ENCODE data around the gene MAN1B1.

Gene MAN1B1

DNA sequence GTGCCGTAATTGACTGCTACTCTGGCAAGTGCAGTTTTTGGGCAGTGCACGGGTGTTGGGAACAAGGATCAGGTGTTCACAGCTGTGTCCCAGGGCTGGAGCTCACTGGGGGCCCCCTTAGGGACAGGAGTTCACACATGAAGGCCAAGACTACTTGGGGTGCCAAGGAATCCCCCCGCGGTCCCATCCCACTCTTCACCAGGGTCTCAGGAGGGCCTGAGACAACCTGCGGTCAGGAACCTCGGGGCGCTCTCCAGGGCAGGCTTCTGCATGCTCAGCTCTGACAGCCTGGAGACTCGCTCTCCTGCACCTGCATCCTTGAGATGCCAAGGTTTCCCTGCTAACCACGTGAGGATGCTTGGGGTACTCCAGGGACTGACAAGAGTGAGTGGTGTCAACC, 2.3 kb upstream of the MAN1B1 start:
- no peak for DNase-seq (ENCODE audit: low read depth in 2 of 2)

DNA sequence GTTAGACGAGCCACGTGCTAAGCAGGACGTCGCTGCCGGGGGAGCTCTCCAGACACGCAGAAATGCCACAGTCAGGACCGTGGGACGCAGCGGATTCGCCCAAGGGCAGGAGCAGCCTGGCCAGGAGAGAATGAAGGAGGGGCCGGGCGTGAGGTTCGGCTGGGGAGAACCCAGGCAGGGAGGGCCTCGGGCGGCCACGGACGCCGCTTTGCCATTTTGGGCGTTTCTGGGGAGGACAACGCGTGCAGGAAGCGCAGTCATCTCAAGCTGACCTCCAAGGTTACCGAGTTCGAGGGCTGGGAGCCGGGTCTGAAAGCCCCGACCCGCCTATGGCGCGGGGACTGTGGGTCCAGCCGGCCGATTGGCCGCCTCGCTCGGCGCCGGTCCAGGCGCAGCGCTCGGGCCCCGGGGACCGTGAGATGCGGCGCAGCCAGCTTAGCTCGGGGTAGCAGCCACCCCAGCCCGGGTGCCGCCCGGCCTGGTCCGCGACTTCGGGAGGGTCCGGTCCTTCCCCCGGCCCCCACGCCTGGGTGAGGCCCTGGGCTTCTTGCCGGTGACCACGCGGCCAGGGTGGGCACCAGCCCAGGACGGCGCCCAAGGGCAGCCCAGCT, 760 bp upstream of the MAN1B1 start:
- DNase-seq (ENCODE audit: low read depth in 2 of 2) = no peak

GRCh38 chr9:137087409-137087925, 682 bp downstream of the MAN1B1 start:
- no peak for DNase-seq (ENCODE audit: low read depth in 2 of 2)

DNA sequence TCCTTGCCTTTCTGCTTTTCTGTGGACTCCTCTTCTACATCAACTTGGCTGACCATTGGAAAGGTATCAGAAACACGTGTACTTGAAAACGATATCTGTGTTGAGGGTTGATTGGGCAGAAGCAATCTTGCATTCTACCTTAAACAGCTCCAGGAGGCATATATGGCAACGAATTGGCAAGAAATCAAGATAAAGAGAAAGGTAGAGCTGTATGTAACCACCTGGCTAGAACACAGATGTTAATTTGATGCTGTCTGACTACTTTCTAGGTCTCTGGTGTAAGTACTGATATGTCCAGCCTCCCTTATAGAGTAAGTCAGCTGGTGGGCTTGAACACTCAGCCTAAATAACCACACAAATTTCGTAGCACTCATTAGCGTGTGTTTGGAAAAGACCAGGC, 1.3 kb downstream of the MAN1B1 start:
- no peak for DNase-seq (ENCODE audit: low read depth in 2 of 2)

DNA sequence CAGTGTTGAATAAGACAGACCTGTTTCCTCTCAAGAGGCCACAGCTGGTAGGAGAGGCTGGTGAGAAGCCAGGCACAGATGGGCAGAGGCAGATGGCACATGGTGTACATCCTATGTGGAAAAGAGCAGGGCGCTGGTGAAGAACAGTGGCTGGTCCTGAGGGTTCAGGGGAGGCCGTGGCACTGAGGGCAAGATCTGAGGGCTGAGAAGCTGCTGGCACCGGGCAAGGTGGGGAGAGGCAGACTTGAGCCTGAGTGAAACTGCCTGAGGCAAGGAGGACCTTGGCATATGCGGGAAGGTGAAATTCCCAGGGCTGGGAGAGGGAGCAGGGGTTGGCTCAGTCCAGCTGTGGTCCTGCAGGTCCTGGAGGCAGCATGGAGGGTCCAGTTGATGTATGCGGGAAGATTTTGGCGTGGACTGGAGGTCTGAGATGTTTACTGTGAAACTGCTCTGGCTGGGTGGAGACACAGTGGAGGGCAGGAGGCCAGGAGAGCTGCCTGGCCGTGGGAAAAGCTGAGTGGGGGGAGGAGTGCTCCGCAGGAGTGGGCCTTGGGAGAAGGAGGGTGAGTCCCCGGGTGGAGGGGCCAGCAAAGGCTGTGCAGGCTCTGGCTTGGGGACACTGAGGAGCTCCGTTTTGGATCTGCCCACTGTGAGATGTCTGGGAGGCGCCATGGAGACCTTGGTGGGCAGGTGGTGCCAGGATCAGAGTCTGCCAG, 2.6 kb downstream of the MAN1B1 start:
- DNase-seq (ENCODE audit: low read depth in 2 of 2) = no peak

DNA sequence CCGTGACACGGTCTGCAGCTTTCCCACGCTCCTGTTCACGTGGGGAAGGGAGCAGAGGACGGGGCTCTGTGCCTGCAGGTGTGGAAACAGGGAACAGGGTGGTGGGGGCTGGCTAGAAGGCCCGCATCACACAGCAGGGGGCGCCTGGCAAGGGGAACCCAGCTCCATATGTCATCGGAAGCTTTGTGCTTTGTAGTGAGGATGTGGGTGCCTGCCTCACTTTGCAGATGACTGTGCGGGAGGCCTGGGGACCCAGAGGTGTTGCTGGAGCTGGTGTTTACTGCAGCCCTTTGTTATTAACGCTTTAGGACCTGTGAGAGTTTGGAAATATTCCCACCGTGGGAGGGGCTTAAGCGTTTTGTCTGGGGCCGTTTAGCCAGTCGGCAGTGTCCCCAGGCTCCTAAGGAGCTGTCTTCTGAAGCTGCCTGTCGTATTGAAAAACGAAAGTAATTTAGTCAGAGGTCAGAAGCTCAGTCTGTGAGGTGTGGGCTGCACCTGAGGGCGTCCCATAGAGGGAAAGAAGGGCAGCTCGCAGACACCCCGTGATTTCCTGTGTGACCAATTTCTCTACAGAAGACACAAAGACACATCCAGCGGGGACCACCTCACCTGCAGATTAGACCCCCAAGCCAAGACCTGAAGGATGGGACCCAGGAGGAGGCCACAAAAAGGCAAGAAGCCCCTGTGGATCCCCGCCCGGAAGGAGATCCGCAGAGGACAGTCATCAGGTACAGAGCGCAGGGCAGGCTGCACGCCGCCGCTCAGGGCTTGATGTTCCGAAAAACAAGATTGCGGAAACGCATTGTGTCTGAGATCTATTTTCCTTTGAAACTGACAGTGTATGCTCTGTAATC, 9.1 kb downstream of the MAN1B1 start:
- DNase-seq (ENCODE audit: low read depth in 2 of 2) = peak; percentile 60 to 73

DNA sequence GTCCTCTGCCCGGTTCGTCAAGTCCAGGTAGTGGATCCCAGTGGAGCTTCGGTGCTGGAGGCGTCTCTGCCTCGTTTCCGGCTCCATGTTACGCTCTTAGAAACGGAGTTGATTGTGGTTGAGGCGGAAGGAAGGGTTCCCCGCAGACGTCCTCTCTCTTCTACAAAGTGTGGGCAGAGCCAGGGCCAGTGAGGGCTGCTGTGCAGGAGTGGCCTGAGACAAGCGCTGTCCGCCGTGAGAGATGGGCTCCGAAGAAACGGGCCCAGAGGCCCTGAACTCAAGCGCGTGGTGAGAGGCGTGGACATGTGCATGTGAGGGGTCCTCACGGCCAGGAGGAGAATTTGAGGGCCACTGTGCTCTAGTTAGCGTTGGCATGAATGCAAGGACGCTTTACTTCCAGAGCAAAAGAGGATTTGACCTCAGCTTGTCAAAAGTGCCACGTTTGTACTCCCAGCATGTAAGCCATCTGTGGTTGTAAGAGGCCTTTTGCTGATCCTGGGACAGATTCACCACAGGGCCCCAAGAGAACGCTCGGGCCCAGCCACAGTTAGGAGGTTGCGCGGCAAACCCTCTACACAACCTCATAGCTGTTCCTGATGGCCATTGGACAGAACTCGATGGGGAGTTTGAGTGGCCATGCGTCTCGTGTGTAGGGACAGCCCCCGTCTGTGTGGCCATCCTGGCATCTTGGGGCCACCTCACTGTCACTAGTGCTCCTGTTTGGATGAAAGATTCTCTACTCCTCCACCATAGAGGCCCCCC, 10.2 kb downstream of the MAN1B1 start:
- DNase-seq (ENCODE audit: low read depth in 2 of 2) = no peak

DNA sequence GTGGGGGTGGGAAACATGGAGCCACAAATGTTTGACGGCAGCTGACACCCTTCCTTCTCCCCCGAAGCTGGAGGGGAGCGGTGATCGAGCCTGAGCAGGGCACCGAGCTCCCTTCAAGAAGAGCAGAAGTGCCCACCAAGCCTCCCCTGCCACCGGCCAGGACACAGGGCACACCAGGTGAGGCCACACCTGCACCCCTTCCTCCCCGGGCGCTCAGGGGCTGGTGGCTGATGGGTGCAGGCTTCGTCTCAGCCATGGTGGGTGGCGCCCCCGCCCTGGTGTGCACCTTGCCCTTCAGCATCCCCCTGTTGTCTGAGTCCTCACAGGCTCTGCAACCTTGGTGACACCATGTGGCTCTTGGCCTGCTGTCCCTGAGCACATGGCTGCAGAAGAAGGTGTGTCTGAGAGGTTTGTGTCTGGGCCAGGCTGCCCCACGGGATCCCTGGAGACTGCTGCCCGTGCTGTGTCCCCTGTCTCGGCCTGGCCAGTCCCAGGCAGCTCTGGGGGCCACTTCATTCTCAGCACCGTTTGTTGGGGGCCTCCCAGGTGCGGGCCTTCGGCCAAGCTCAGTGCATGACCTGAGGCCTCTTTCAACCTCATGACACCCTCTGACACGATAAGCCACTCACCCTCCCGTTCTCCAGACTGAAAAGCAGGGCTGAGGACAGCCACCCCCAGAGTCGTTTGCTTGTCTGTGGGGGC, 11.1 kb downstream of the MAN1B1 start:
- DNase-seq (ENCODE audit: low read depth in 2 of 2) = no peak

DNA sequence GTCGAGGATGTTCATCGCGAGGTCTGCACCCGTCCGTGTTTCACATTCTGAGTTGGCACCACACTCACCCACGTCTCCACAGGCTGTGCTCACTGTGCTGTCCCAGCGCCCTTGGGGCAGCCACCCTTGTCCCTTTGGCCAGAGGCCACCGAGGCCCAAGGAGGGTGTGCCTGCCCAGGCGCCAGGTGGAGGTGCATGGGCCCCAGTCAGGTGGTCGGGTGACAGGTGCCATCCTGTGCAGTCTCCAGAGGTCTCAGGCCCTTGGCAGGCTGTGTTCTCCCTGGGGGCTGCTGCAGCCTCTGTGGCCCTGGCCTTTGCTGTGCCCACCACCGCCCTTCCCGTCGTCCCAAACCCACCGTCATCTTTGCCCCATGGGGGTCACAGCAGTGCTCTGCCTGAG, 12.4 kb downstream of the MAN1B1 start:
- DNase-seq (ENCODE audit: low read depth in 2 of 2) = no peak

GRCh38 chr9:137103206-137103999, 16.6 kb downstream of the MAN1B1 start:
- DNase-seq (ENCODE audit: low read depth in 2 of 2) = no peak

GRCh38 chr9:137105814-137106661, 19.3 kb downstream of the MAN1B1 start:
- no peak for DNase-seq (ENCODE audit: low read depth in 2 of 2)

GRCh38 chr9:137106662-137107250, 20.0 kb downstream of the MAN1B1 start:
- no peak for DNase-seq (ENCODE audit: low read depth in 2 of 2)

DNA sequence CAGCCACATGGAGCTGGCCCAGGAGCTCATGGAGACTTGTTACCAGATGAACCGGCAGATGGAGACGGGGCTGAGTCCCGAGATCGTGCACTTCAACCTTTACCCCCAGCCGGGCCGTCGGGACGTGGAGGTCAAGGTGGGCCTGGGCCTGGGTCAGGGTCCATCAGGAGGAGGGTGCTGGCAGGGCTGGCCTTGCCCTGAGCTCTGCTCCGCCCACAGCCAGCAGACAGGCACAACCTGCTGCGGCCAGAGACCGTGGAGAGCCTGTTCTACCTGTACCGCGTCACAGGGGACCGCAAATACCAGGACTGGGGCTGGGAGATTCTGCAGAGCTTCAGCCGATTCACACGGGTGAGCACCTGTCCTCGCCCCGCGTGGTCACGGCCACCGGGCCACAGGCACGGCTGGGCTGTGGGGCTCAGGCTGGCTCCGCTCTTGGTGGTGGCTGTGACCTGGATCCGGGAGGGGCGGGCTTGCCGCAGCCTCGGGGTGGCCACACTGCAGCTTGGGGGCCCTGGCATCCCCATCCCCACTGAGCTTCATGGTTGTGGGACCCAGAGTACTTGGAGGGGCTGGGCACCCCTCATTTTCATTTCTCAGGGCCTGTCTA, 20.6 kb downstream of the MAN1B1 start:
- no peak for DNase-seq (ENCODE audit: low read depth in 2 of 2)

DNA sequence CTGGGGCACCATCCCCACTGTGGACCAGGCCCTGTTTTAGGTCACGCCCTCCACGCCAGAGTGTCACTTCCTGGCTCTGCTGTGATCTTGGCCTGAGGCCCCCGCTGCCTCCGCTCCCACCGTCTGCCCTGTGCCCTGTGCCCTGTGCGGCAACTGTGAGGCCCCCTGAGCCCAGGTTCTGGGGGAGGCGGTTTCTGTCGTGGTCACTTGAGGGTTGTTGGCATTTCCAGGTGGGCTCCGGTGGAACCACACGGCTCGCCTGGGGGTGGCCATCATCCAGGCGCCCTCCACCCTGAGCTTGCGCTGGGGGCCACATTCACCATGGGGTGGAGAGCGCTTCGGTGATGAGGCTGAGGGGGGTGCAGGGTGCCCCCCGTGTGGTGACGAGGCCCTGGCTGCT, 21.2 kb downstream of the MAN1B1 start:
- no peak for DNase-seq (ENCODE audit: low read depth in 2 of 2)

GRCh38 chr9:137108608-137109249, 21.9 kb downstream of the MAN1B1 start:
- no peak for DNase-seq (ENCODE audit: low read depth in 2 of 2)

DNA sequence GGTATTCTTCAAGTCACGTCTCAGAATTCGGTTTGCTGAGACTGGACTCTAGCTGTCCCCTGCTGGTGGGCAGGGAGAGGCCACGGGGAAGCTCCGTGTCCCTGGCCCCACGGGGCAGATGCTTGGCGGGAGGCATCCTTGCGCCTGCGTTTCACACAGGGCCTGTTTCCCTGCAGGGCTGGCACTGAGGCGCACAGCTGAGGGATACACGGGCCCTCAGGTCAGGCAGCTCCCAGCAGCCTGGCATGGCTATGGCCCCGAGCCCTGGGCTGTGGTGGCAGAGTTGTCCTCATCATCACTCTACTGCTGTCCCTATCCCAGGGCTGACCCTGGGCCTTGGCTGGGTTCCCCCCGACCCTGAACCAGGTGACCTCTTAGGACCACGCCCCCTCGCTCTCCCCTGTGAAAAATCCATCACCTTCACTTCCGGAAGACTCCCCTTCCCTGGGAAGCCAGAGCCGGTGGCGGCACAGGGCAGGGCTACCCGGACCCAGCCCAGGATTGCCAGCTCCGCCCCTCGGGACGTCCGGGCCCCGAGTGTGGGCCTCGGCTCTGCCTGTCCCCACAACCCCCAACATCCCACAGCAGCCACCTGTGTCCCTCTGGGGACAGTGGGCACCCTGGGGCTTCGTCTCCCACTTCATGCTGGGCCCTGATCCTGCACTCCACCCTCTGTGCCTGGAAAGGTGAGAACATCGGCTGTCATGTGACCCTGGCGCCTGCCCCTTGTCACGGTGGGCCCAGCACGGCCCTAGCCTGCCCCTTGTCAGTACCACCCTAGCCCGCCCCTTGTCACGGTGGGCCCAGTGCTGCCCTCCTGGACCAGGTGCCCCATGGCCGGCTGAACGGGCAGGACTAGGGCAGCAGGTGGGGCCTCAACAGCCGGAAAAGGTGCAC, 22.7 kb downstream of the MAN1B1 start:
- no peak for DNase-seq (ENCODE audit: low read depth in 2 of 2)

Measured in stimulated activated CD8-positive, alpha-beta memory T cell treated with anti-CD3 and anti-CD28 coated beads, Interleukin-15, amount 100 ng/mL, for 4 hours (primary cell).